ENCODE measurements around the gene NFATC4.
"Not testable (repeated sequence)": the region's sequence is repeated elsewhere in the genome, so short reads cannot be mapped to it uniquely, and the experiment has no call there.

NFATC4 gene

GRCh38 chr14:24368212-24368561 lies 203 bp downstream of the NFATC4 start:
- TF ChIP-seq GATA1 (IDR thresholded peaks at IDR 0.05; ENCODE audit: low read depth, low read length) (no peak), POLR2A (IDR thresholded peaks at IDR 0.05; ENCODE audit: low read length) (no peak)

GRCh38 chr14:24368562-24369252 lies 723 bp downstream of the NFATC4 start:
- TF ChIP-seq POLR2A (IDR thresholded peaks at IDR 0.05; ENCODE audit: low read length) (no peak), GATA1 (IDR thresholded peaks at IDR 0.05; ENCODE audit: low read depth, low read length) (no peak)
- DNase-seq, result peak in 1 of 2 experiments; percentile 45

More at GRCh38 chr14:24368212-24368561, 203 bp downstream of the NFATC4 start:
- no peak for DNase-seq

- no peak for TF ChIP-seq GATA1 (IDR thresholded peaks at IDR 0.05; ENCODE audit: low read depth, low read length)
- TF ChIP-seq POLR2A (IDR thresholded peaks at IDR 0.05; ENCODE audit: low read length), result no peak
- no peak for DNase-seq
Measured at GRCh38 chr14:24369463-24369862, 1.5 kb downstream of the NFATC4 start.

- no peak for TF ChIP-seq POLR2A (IDR thresholded peaks at IDR 0.05; ENCODE audit: low read length)
- no peak for DNase-seq
Measured at GRCh38 chr14:24369907-24370687, 2.1 kb downstream of the NFATC4 start.

GRCh38 chr14:24370748-24371147 lies 2.8 kb downstream of the NFATC4 start:
- DNase-seq, result no peak
- no peak for TF ChIP-seq POLR2A (IDR thresholded peaks at IDR 0.05; ENCODE audit: low read length)
- TF ChIP-seq GATA1 (IDR thresholded peaks at IDR 0.05; ENCODE audit: low read depth, low read length), result no peak

- not testable (repeated sequence) for DNase-seq
Measured at GRCh38 chr14:24371605-24372004, 3.6 kb downstream of the NFATC4 start.

GRCh38 chr14:24372701-24373416 lies 4.9 kb downstream of the NFATC4 start:
- TF ChIP-seq POLR2A (IDR thresholded peaks at IDR 0.05; ENCODE audit: low read length) (no peak), GATA1 (IDR thresholded peaks at IDR 0.05; ENCODE audit: low read depth, low read length) (no peak)
- no peak for DNase-seq

- TF ChIP-seq POLR2A (IDR thresholded peaks at IDR 0.05; ENCODE audit: low read length) (no peak), GATA1 (IDR thresholded peaks at IDR 0.05; ENCODE audit: low read depth, low read length) (no peak)
- no peak for DNase-seq
Measured at GRCh38 chr14:24376448-24377070, 8.6 kb downstream of the NFATC4 start.

GRCh38 chr14:24377126-24377525 lies 9.1 kb downstream of the NFATC4 start:
- no peak for DNase-seq
- TF ChIP-seq GATA1 (IDR thresholded peaks at IDR 0.05; ENCODE audit: low read depth, low read length) (no peak), POLR2A (IDR thresholded peaks at IDR 0.05; ENCODE audit: low read length) (no peak)

GRCh38 chr14:24377657-24378056 lies 9.7 kb downstream of the NFATC4 start:
- TF ChIP-seq GATA1 (IDR thresholded peaks at IDR 0.05; ENCODE audit: low read depth, low read length), result no peak
- no peak for TF ChIP-seq POLR2A (IDR thresholded peaks at IDR 0.05; ENCODE audit: low read length)

GRCh38 chr14:24378327-24378726 lies 10.3 kb downstream of the NFATC4 start:
- no peak for TF ChIP-seq GATA1 (IDR thresholded peaks at IDR 0.05; ENCODE audit: low read depth, low read length)
- no peak for TF ChIP-seq POLR2A (IDR thresholded peaks at IDR 0.05; ENCODE audit: low read length)

More at GRCh38 chr14:24377657-24378056, 9.7 kb downstream of the NFATC4 start:
- peak in 1 of 2 experiments; percentile 15 for DNase-seq

GRCh38 chr14:24378981-24379906 lies 11.3 kb downstream of the NFATC4 start:
- no peak for DNase-seq
- TF ChIP-seq GATA1 (IDR thresholded peaks at IDR 0.05; ENCODE audit: low read depth, low read length), result no peak
- no peak for TF ChIP-seq POLR2A (IDR thresholded peaks at IDR 0.05; ENCODE audit: low read length)

More at GRCh38 chr14:24378327-24378726, 10.3 kb downstream of the NFATC4 start:
- DNase-seq, result no peak

Data from erythroblast (primary cell).